MM.1S (cell line): ENCODE results near the gene KATNAL2.
A peak's percentile ranks its signal among the peaks of the same experiment; 100 is the strongest.

Source experiments
- DNase-seq: peaks from one replicate; pipeline ENCODE4 v3.0.0-alpha.2; 2015
- H2AFZ ChIP-seq: fragments of 300-600 bp; sonication (generic); 2 replicates; pipeline ENCODE4 v1.6.0; 2016; ENCODE audit warnings: antibody characterized with exemption, low read length
- H3F3A ChIP-seq: fragments of 300-600 bp; sonication (generic); 2 replicates; pipeline ENCODE4 v1.6.1; 2016; ENCODE audit warnings: mild to moderate bottlenecking, antibody characterized with exemption, low read length, moderate library complexity, mixed read lengths; ENCODE audit not compliant: insufficient read depth
- H3K27ac ChIP-seq: fragments of 300-600 bp; sonication (generic); 2 replicates; pipeline ENCODE4 v1.5.1; 2016; ENCODE audit warnings: mild to moderate bottlenecking, low read length
- H3K27me3 ChIP-seq: fragments of 300-600 bp; sonication (generic); replicated peaks from 2 replicates; pipeline ENCODE4 v1.6.0; 2016; ENCODE audit warnings: low read length; ENCODE audit not compliant: insufficient read depth
- H3K36me3 ChIP-seq: fragments of 300-600 bp; sonication (generic); replicated peaks from 2 replicates; pipeline ENCODE4 v1.6.1; 2016; ENCODE audit warnings: mild to moderate bottlenecking, low read length, mixed read lengths; ENCODE audit not compliant: insufficient read depth
- H3K4me1 ChIP-seq: fragments of 300-600 bp; sonication (generic); 2 replicates; pipeline ENCODE4 v1.6.1; 2016; ENCODE audit warnings: low read length, mixed read lengths
- H3K4me2 ChIP-seq: fragments of 300-600 bp; sonication (generic); 2 replicates; pipeline ENCODE4 v1.6.0; 2016; ENCODE audit warnings: low read depth, low read length
- H3K4me3 ChIP-seq: fragments of 300-600 bp; sonication (generic); 2 replicates; pipeline ENCODE4 v1.5.1; 2016; ENCODE audit warnings: low read length, mixed read lengths
- H3K79me2 ChIP-seq: fragments of 300-600 bp; sonication (generic); 2 replicates; pipeline ENCODE4 v1.6.1; 2016; ENCODE audit warnings: mixed run types, low read length, mixed read lengths
- H3K9ac ChIP-seq: fragments of 300-600 bp; sonication (generic); 2 replicates; pipeline ENCODE4 v1.6.1; 2016; ENCODE audit warnings: low read length, mixed read lengths
- H3K9me2 ChIP-seq: fragments of 300-600 bp; sonication (generic); replicated peaks from 2 replicates; pipeline ENCODE4 v1.6.1; 2016; ENCODE audit warnings: mild to moderate bottlenecking, low read length, mixed read lengths; ENCODE audit not compliant: insufficient read depth
- H3K9me3 ChIP-seq: fragments of 300-600 bp; sonication (generic); replicated peaks from 2 replicates; pipeline ENCODE4 v1.6.1; 2016; ENCODE audit warnings: mild to moderate bottlenecking, low read length, mixed read lengths; ENCODE audit not compliant: insufficient read depth
- H4K20me1 ChIP-seq: fragments of 300-600 bp; sonication (generic); 2 replicates; pipeline ENCODE4 v1.6.1; 2016; ENCODE audit warnings: mild to moderate bottlenecking, low read length, moderate library complexity, mixed read lengths; ENCODE audit not compliant: insufficient read depth
- EZH2 ChIP-seq: fragments of 300-600 bp; sonication (generic); optimal IDR thresholded peaks from 2 replicates; pipeline ENCODE3; 2017; ENCODE audit warnings: low read depth, mild to moderate bottlenecking, antibody characterized with exemption, low read length, mixed read lengths
- EZH2phosphoT487 ChIP-seq: fragments of 300-600 bp; sonication (generic); IDR thresholded peaks from 2 replicates; pipeline ENCODE4 v1.6.1; 2018; ENCODE audit warnings: antibody characterized with exemption, low read length
- TF ChIP-seq, protein P1 (sequence below): fragments of 300-600 bp; sonication (generic); IDR thresholded peaks from 2 replicates; pipeline ENCODE4 v1.5.1; 2016; ENCODE audit warnings: antibody characterized with exemption, low read length, mixed read lengths

Gene KATNAL2

DNA sequence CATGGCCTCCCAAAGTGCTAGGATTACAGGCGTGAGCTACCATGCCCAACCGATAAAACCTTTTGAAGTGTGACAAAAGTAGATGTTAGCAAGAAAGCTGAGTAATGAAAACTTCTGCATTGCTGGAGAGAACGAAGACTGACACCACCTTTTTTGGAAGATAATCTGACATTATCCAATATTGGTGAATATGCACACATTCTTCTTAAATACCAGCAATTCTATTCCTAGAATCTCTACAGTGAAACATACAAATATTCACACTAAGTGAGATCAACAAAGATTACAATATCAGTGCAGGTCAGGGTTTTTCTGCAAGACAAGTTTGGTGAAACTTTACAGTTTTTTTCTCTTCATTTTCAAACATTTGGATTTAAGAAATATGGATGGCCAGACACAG lies 7.9 kb upstream of the KATNAL2 start:
- Histone ChIP-seq H3K9me3 (no peaks in the 10 kb centered on the region), H3K4me1 (no peaks in the 10 kb centered on the region), H3K27me3 (no peaks in the 10 kb centered on the region), H3K27ac (no peak overlapping the region), H3K9me2 (no peaks in the 10 kb centered on the region), H3K79me2 (peaks cover 90% of the 10 kb centered on the region), H3K36me3 (no peaks in the 10 kb centered on the region), H3F3A (no peaks in the 10 kb centered on the region), H3K4me2 (no peak overlapping the region), H4K20me1 (no peaks in the 10 kb centered on the region), H3K9ac (no peak overlapping the region), H3K4me3 (no peak overlapping the region), H2AFZ (no peak overlapping the region)
- TF ChIP-seq EZH2phosphoT487: no peak
- TF ChIP-seq, protein P1, sequence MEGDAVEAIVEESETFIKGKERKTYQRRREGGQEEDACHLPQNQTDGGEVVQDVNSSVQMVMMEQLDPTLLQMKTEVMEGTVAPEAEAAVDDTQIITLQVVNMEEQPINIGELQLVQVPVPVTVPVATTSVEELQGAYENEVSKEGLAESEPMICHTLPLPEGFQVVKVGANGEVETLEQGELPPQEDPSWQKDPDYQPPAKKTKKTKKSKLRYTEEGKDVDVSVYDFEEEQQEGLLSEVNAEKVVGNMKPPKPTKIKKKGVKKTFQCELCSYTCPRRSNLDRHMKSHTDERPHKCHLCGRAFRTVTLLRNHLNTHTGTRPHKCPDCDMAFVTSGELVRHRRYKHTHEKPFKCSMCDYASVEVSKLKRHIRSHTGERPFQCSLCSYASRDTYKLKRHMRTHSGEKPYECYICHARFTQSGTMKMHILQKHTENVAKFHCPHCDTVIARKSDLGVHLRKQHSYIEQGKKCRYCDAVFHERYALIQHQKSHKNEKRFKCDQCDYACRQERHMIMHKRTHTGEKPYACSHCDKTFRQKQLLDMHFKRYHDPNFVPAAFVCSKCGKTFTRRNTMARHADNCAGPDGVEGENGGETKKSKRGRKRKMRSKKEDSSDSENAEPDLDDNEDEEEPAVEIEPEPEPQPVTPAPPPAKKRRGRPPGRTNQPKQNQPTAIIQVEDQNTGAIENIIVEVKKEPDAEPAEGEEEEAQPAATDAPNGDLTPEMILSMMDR: no peak
- no peak for TF ChIP-seq EZH2
- DNase-seq: no peak

DNA sequence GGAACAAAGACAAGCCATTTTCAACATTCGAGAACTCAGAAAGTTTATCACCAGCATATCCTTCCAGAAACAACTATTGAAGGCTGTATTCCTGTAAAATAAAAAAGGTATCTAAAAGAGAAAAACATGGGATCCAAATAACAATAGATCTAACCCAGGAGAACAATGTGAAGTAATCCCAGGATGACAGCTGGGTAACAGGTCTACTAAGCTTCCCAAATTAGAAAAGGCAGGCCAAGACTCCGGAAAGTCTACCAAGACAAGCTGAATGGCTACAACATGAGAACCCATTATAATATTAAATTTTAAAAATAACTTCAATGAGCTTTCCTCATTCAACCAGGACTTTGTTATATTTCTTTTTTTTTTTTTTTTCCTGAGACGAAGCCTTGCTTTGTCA lies 6.5 kb upstream of the KATNAL2 start:
- H3K4me1 ChIP-seq: no peaks in the 10 kb centered on the region
- no peak overlapping the region for H3K4me3 ChIP-seq
- H3K27ac ChIP-seq: no peak overlapping the region
- H3K9me3 ChIP-seq: no peaks in the 10 kb centered on the region
- no peaks in the 10 kb centered on the region for H3F3A ChIP-seq
- H3K9ac ChIP-seq: no peak overlapping the region
- DNase-seq: no peak
- H2AFZ ChIP-seq: no peak overlapping the region
- no peaks in the 10 kb centered on the region for H3K9me2 ChIP-seq
- H3K79me2 ChIP-seq: peaks cover 91% of the 10 kb centered on the region
- H4K20me1 ChIP-seq: no peaks in the 10 kb centered on the region
- no peak for TF ChIP-seq EZH2
- TF ChIP-seq EZH2phosphoT487: no peak
- TF ChIP-seq, protein P1: no peak
- H3K36me3 ChIP-seq: no peaks in the 10 kb centered on the region
- H3K27me3 ChIP-seq: no peaks in the 10 kb centered on the region
- H3K4me2 ChIP-seq: no peak overlapping the region

DNA sequence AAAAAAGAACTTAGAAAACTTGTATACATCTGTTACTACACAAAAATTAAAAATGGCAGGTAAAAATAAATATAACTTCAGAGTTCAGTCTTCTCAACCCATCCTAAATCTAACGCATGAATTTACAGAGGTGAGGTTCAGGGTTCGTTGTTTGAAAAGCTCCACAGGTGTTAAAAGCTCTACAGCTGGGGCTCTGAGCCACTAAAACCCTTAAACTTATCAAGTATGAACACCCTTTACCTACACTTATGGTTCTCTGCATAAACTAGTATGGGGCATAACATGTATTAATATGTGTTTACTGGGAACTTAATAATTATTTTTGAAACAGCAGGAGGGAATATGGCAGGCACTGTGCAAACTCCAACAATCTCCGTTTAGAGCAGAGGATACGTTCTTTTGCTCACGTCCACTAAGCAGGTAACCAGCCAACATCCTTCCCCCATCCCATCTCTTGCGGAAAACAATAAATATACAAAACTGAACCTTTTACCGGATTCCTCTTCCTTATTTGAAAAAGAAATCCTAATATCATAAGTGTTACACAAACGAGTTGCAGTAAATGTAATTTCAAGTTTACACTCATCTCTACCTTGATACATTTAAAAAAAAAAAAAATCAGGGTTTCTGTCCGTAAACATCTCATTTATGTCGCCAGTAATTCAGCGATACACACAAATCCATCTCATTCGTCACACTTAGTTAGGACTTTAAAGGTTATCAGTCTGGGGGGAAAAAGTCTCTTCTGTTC lies 1.4 kb upstream of the KATNAL2 start:
- H3K27ac ChIP-seq: no peak overlapping the region
- H4K20me1 ChIP-seq: no peaks in the 10 kb centered on the region
- peak; percentile 8 for DNase-seq
- no peaks in the 10 kb centered on the region for H3K27me3 ChIP-seq
- no peaks in the 10 kb centered on the region for H3K9me2 ChIP-seq
- peak overlapping the region; percentile 86; the same call in 1 of the 2 replicates for H2AFZ ChIP-seq
- H3K4me2 ChIP-seq: peak overlapping the region; percentile 80
- no peaks in the 10 kb centered on the region for H3F3A ChIP-seq
- no peaks in the 10 kb centered on the region for H3K9me3 ChIP-seq
- TF ChIP-seq EZH2 (no peak), EZH2phosphoT487 (no peak)
- TF ChIP-seq, protein P1: no peak
- H3K9ac ChIP-seq: peak overlapping the region; percentile 56; the same call in 1 of the 2 replicates
- H3K4me3 ChIP-seq: peak overlapping the region; percentile 74
- H3K79me2 ChIP-seq: peaks cover 58% of the 10 kb centered on the region
- no peaks in the 10 kb centered on the region for H3K4me1 ChIP-seq
- H3K36me3 ChIP-seq: no peaks in the 10 kb centered on the region
